Suprapubic skin (tissue), 4 donors: ENCODE results near the gene PTPN21. TPM values are rescaled to one million over a fixed set of nuclear protein-coding genes. Genes with fewer than 3 reads are reported as not detected.

Source experiments
- DNase-seq, 2 donors: peaks; one replicate each; pipeline ENCODE4 v3.0.0-alpha.2; 2019; ENCODE audit warnings: low spot score in 2 of 2
- H3K27ac ChIP-seq: fragments of 200-600 bp; sonication (generic); one replicate; pipeline ENCODE4 v1.5.1; 2019
- H3K27me3 ChIP-seq: fragments of 200-600 bp; sonication (generic); one replicate; pipeline ENCODE4 v1.5.1; 2019
- H3K36me3 ChIP-seq: fragments of 200-600 bp; sonication (generic); one replicate; pipeline ENCODE4 v1.5.1; 2019
- H3K4me1 ChIP-seq: fragments of 200-600 bp; sonication (generic); one replicate; pipeline ENCODE4 v1.5.1; 2019
- H3K4me3 ChIP-seq: fragments of 200-600 bp; sonication (generic); one replicate; pipeline ENCODE4 v1.5.1; 2019; ENCODE audit warnings: mild to moderate bottlenecking
- H3K9me3 ChIP-seq: fragments of 200-600 bp; sonication (generic); one replicate; pipeline ENCODE4 v1.5.1; 2019
- EP300 ChIP-seq: sonication (generic); formaldehyde crosslinking; IDR thresholded peaks from one replicate; pipeline ENCODE4 v1.6.1; 2017; ENCODE audit warnings: antibody characterized with exemption
- POLR2A ChIP-seq, 2 donors: fragments of 450-650 bp; IDR thresholded peaks; one replicate each; pipeline ENCODE4 v1.6.1; 2017; ENCODE audit warnings: antibody characterized with exemption in 2 of 2, mild to moderate bottlenecking in 2 of 2, moderate library complexity in 2 of 2
- POLR2AphosphoS5 ChIP-seq, 3 donors: sonication (generic); formaldehyde crosslinking; IDR thresholded peaks; one replicate each; pipeline ENCODE4 v1.6.1; 2017; ENCODE audit warnings: antibody characterized with exemption in 3 of 3
- WGBS: methylation state at CpG from one replicate; pipeline ENCODE4 v1.1.5; 2018; 5-methylcytosine and 5-hydroxymethylcytosine counted together
- total RNA-seq, 4 donors: library from RNA; depleted of rRNA; stranded (reverse); fragments of >200 nt; gene quantifications; one replicate each; pipeline ENCODE4 v1.1.0, GENCODE V29; 2016
- TF ChIP-seq, protein P1 (sequence below), 2 donors: fragments of 200-600 bp in 1 of 2; fragments of 450-650 bp in 1 of 2; sonication (generic) in 1 of 2; IDR thresholded peaks; one replicate each; pipeline ENCODE4 v1.5.1; 2016 to 2019; ENCODE audit warnings: antibody characterized with exemption in 2 of 2, mild to moderate bottlenecking in 1 of 2, moderate library complexity in 1 of 2

Gene PTPN21
- total RNA-seq, 4 donors from 2014 or later, result 33.2 to 71.1 (median 39.9) TPM

DNA sequence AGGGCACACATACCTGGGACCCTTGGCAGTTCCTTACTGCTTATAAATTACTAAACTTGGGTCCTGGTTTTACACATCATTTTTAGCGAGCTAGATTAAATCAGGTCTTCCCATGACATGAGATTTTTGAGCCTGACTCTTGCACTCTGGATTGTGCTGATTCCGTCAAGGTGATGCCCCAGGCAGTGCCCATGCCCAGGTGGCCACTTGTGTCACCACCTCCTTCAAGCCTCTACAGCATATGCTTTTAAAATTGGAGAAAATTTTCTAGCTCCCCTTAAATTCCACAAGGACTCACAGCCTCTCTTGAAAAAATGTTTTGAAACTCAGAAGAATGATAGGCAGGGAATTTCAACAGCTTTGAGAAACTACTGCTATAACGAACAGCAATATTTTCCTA is 9.6 kb downstream of the PTPN21 start:
- H3K4me3 ChIP-seq, result no peak overlapping the region
- no peak for DNase-seq

DNA sequence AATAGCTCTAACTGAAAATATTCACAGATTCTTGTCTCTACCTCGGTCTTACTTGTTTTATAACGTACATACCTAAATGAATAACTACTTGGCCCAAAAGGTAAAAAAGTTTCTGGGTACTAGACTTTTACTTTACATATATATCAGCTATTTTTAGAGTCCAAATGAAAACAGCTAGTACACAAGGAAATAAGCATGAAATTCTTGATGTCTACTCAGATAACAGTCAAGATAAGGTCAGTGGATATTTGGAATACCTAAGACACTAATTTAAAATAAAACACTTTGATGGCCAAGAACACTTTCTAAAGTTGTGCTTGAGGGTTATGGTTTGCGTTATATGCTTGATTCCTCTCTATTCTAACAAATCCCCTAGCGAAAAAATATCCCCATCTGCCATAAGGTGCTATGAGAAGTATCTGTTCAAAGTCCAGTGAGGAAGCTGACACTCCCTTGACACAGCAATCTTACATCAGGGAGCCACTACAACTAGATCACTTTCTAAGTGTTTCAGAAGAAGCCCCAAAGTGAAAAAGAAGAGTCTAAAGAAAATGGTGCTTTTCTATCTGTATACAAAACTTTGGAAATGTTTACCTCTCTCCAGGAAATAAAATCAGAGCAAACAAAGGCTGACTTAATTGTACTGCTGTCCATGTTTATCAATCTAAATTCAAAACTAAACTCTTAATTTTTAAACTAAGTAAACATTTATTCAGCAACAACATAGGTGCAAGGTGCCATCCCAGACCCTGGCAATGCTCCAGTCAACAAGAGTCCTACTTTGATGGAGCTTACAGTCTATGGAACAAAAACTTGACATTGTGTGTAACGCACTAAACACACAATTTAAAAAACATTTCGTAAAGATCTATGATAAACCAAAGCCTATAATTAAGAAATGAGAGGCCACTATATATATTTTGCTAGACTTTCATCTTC is 11.7 kb downstream of the PTPN21 start:
- Histone ChIP-seq H3K27ac (no peak overlapping the region), H3K27me3 (no peaks in the 10 kb centered on the region), H3K4me3 (no peak overlapping the region), H3K4me1 (peaks cover 3% of the 10 kb centered on the region), H3K36me3 (peaks cover 9% of the 10 kb centered on the region), H3K9me3 (no peaks in the 10 kb centered on the region)
- 77% methylated on average over 6 of the region's 6 CpGs for WGBS
- no peak for DNase-seq
- TF ChIP-seq POLR2AphosphoS5 (IDR thresholded peaks at IDR 0.05) (no peak), EP300 (no peak), POLR2A (IDR thresholded peaks at IDR 0.05) (no peak)
- TF ChIP-seq, protein P1, sequence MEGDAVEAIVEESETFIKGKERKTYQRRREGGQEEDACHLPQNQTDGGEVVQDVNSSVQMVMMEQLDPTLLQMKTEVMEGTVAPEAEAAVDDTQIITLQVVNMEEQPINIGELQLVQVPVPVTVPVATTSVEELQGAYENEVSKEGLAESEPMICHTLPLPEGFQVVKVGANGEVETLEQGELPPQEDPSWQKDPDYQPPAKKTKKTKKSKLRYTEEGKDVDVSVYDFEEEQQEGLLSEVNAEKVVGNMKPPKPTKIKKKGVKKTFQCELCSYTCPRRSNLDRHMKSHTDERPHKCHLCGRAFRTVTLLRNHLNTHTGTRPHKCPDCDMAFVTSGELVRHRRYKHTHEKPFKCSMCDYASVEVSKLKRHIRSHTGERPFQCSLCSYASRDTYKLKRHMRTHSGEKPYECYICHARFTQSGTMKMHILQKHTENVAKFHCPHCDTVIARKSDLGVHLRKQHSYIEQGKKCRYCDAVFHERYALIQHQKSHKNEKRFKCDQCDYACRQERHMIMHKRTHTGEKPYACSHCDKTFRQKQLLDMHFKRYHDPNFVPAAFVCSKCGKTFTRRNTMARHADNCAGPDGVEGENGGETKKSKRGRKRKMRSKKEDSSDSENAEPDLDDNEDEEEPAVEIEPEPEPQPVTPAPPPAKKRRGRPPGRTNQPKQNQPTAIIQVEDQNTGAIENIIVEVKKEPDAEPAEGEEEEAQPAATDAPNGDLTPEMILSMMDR (IDR thresholded peaks at IDR 0.05), result no peak

More for the DNA sequence above, 9.6 kb downstream of the PTPN21 start:
- Histone ChIP-seq H3K27ac (no peak overlapping the region), H3K27me3 (no peaks in the 10 kb centered on the region), H3K36me3 (peaks cover 10% of the 10 kb centered on the region), H3K4me1 (peaks cover 11% of the 10 kb centered on the region), H3K9me3 (no peaks in the 10 kb centered on the region)
- 93% methylated on average over 3 of the region's 3 CpGs for WGBS
- TF ChIP-seq, protein P1 (IDR thresholded peaks at IDR 0.05), result no peak
- TF ChIP-seq POLR2A (IDR thresholded peaks at IDR 0.05) (no peak), EP300 (no peak), POLR2AphosphoS5 (IDR thresholded peaks at IDR 0.05) (no peak)

DNA sequence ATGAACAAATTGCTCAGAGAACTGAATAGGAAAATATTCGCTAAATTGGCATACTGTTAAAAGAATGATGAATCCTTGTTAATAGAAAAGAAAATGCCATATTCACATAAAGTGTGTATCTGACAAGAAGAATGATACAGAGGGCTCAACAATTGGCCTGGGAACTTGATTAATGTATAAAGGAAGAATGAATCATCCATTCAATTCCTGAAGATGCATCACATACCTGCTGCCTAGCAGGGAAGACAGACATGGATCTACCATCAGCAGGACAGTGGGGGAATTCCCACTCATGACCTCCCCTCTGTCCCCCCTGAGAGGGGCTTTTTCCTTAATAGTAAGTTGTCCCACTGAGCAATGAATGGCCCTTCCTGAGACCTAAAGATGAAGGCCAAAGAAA is 13.5 kb downstream of the PTPN21 start:
- no peak for TF ChIP-seq POLR2A (IDR thresholded peaks at IDR 0.05)
- no peak for TF ChIP-seq EP300
- no peak for TF ChIP-seq POLR2AphosphoS5 (IDR thresholded peaks at IDR 0.05)
- TF ChIP-seq, protein P1 (IDR thresholded peaks at IDR 0.05), result no peak
- no peaks in the 10 kb centered on the region for H3K9me3 ChIP-seq
- H3K4me1 ChIP-seq, result no peaks in the 10 kb centered on the region
- H3K27me3 ChIP-seq, result no peaks in the 10 kb centered on the region
- WGBS, result 95% methylated on average over 1 of the region's 1 CpG
- H3K4me3 ChIP-seq, result no peak overlapping the region
- peaks cover 10% of the 10 kb centered on the region for H3K36me3 ChIP-seq
- H3K27ac ChIP-seq, result no peak overlapping the region
- DNase-seq, result no peak

DNA sequence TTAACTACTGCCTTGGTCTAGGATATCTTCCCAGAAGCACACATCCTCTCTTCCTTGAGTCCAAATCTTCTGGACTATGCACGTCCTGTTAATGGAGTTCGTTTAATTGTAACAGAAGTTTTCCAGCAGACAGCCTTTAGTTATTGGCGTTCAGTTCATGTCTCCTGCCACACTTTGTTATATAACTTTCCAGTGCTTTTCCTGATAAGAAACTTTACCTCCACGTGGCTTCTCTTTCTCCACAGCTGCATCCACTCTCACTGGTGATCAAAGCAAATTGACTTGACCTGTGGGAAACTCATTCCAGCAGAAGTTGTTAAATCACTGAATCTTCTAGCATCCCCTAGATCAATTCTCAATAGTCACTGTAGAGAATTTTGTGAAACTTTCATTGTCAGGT is 19.0 kb downstream of the PTPN21 start:
- 49% methylated on average over 4 of the region's 4 CpGs for WGBS
- no peaks in the 10 kb centered on the region for H3K4me1 ChIP-seq
- DNase-seq, result no peak
- H3K4me3 ChIP-seq, result no peak overlapping the region
- no peaks in the 10 kb centered on the region for H3K9me3 ChIP-seq
- TF ChIP-seq, protein P1 (IDR thresholded peaks at IDR 0.05), result no peak
- TF ChIP-seq EP300, result no peak
- no peak for TF ChIP-seq POLR2A (IDR thresholded peaks at IDR 0.05)
- TF ChIP-seq POLR2AphosphoS5 (IDR thresholded peaks at IDR 0.05), result no peak
- no peaks in the 10 kb centered on the region for H3K27me3 ChIP-seq
- no peak overlapping the region for H3K27ac ChIP-seq
- peaks cover 17% of the 10 kb centered on the region for H3K36me3 ChIP-seq

DNA sequence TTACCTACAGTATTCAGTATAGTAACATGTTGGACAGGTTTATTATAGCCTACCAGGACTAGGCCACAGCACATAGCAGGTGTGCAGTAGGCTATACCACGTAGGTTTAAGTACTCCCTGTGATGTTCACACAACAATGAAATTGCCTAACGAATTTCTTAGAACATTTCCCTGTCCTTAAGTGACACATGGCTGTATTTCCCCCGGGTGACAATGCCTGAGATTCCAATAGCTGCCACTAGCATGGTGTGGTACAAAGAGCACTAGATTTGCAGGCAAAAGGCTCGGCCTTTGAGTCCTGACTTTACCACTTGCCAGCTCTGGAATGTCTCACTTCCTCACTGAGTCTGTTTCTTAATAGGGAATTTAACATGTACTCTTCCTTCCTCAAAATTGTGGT is 19.7 kb downstream of the PTPN21 start:
- no peak overlapping the region for H3K27ac ChIP-seq
- H3K9me3 ChIP-seq, result no peaks in the 10 kb centered on the region
- no peaks in the 10 kb centered on the region for H3K27me3 ChIP-seq
- no peaks in the 10 kb centered on the region for H3K4me1 ChIP-seq
- H3K36me3 ChIP-seq, result peaks cover 17% of the 10 kb centered on the region
- TF ChIP-seq POLR2AphosphoS5 (IDR thresholded peaks at IDR 0.05), result no peak
- TF ChIP-seq, protein P1 (IDR thresholded peaks at IDR 0.05), result no peak
- no peak for TF ChIP-seq POLR2A (IDR thresholded peaks at IDR 0.05)
- TF ChIP-seq EP300, result no peak
- no peak overlapping the region for H3K4me3 ChIP-seq
- 62% methylated on average over 4 of the region's 4 CpGs for WGBS
- DNase-seq, result no peak
